Measurements from ENCODE around the gene NTSR1. TPM values are rescaled to one million over a fixed set of nuclear protein-coding genes. Genes with fewer than 3 reads are reported as not detected.

The NTSR1 gene
- total and polyA plus RNA-seq, 8 donors, result 0.03 to 3.5 (median 0.12) TPM

- Histone ChIP-seq H3K9me3 (no peaks in the 10 kb centered on the region), H3K4me1 (peaks cover 0 to 41% of the 10 kb centered on the region in 2 donors), H3K27me3 (peaks cover 3 to 87% of the 10 kb centered on the region in 2 donors), H3K36me3 (no peaks in the 10 kb centered on the region), H3K4me3 (peak overlapping the region in 1 of 2 donors; percentile 18), H3K27ac (peak overlapping the region in 1 of 2 donors; percentile 93)
- intact Hi-C loops (cut with DNase I), result no loop called here
- DNase-seq (peak in 2 of 4 donors; percentile 36 to 83), ATAC-seq (peak; percentile 57)
- TF ChIP-seq CTCF (IDR thresholded peaks at IDR 0.05), result no peak
Observed at GRCh38 chr20:62740286-62741141, 31.9 kb downstream of the NTSR1 start.

- Histone ChIP-seq H3K27me3 (peaks cover 3 to 84% of the 10 kb centered on the region in 2 donors), H3K4me3 (no peak overlapping the region), H3K27ac (peak overlapping the region in 1 of 2 donors; percentile 93), H3K4me1 (peaks cover 0 to 36% of the 10 kb centered on the region in 2 donors), H3K9me3 (no peaks in the 10 kb centered on the region), H3K36me3 (no peaks in the 10 kb centered on the region)
- peak in 2 of 4 donors; percentile 18 to 42 for DNase-seq
- TF ChIP-seq CTCF (IDR thresholded peaks at IDR 0.05), result no peak
- intact Hi-C loops (cut with DNase I), result no loop called here
- no peak for ATAC-seq
Observed at GRCh38 chr20:62741191-62741691, 32.6 kb downstream of the NTSR1 start.

GRCh38 chr20:62741701-62742491, 33.3 kb downstream of the NTSR1 start:
- no peak for TF ChIP-seq CTCF (IDR thresholded peaks at IDR 0.05)
- Histone ChIP-seq H3K27me3 (peaks cover 3 to 84% of the 10 kb centered on the region in 2 donors), H3K9me3 (no peaks in the 10 kb centered on the region), H3K4me3 (no peak overlapping the region), H3K36me3 (no peaks in the 10 kb centered on the region), H3K4me1 (peaks cover 0 to 35% of the 10 kb centered on the region in 2 donors), H3K27ac (peak overlapping the region in 1 of 2 donors; percentile 93)
- ATAC-seq, result no peak
- intact Hi-C loops (cut with DNase I), result no loop called here
- DNase-seq, result peak in 2 of 4 donors; percentile 21 to 52

- Histone ChIP-seq H3K9me3 (no peaks in the 10 kb centered on the region), H3K4me3 (no peak overlapping the region), H3K36me3 (no peaks in the 10 kb centered on the region), H3K27me3 (peaks cover 3 to 77% of the 10 kb centered on the region in 2 donors), H3K4me1 (peaks cover 0 to 35% of the 10 kb centered on the region in 2 donors), H3K27ac (no peak overlapping the region)
- DNase-seq (peak in 1 of 4 donors; percentile 15), ATAC-seq (no peak)
- TF ChIP-seq CTCF (IDR thresholded peaks at IDR 0.05), result no peak
- intact Hi-C loops (cut with DNase I), result no loop called here
Observed at GRCh38 chr20:62742550-62742949, 33.9 kb downstream of the NTSR1 start.
